HG02610 (cell line): ENCODE data around the gene WNT7B.

Source experiments
- ATAC-seq: cut with Tn5 transposase; IDR thresholded peaks from one replicate; pipeline ENCODE4 v1.9.1; 2021; ENCODE audit warnings: mild to moderate bottlenecking, moderate library complexity; ENCODE audit not compliant: unreplicated experiment

Gene WNT7B

DNA sequence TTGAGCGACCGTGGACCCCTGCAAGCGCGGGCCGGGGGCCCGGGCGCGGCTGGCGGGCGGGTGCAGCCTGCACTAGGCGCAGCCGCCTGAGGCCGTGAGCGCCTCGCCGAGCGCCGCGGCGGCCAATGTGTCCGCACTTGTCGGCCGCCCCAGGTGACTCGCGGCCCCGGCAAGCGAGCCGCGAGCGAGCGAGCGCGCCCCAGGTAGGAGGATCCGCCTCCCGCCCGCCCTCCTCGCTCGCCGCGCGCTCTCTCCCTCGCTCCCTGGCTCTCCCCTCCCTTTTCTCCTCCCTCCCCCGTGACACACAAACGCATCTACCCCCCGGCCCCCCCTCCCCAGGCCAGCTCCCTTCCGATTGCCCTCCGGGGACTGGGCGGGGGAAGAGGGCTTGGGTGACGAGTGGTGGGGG is at the start of gene WNT7B:
TSS of gene WNT7B (minus strand) at position 160 of the 409 bp plus-strand sequence. CDS start 408 bp downstream, outside the sequence.
- no peak for ATAC-seq

DNA sequence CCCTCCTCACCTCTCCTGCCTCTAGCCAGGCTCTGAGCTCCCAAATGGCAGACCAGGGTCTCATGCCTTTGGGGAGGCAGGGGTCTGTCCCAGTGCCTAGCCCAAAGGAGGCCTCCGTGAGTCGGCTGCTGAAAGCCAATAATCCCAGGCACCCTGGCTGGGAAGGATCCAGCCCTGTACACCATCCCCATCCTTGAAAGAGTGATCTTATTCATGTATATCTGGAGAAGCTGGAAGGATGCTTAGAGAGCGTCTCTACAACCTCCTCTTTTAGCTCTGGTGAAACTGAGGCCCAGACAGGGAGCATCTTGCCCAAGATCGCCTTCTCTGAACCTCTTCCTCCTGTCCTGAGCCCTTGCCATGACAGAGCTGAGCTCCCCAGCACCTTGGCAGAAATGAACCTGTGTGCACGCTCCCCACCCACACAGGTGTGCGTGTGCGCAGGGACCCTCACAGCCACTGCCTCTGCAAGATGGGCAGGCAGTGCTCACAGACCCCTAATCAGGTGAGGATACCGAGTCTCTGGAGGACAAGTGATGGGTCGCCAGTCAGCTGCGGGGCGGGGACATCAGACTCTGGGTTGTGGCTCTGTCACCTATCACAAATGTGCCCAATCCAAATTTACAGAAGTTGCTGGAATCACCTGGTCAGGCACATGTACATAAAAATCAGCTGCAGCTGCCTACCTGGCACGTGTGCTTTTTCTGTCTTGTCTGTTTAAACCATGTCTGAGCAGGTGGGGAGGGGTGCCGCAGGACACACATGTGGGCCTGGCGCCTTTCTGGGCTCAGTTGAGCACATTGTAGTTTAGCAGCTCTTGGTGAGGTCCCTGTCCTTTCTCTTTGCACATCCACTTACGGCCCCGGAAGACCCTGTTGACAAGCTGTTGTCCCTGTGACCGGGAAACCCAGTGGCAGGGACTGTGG is 49.3 kb upstream of the WNT7B start:
- ATAC-seq = no peak

DNA sequence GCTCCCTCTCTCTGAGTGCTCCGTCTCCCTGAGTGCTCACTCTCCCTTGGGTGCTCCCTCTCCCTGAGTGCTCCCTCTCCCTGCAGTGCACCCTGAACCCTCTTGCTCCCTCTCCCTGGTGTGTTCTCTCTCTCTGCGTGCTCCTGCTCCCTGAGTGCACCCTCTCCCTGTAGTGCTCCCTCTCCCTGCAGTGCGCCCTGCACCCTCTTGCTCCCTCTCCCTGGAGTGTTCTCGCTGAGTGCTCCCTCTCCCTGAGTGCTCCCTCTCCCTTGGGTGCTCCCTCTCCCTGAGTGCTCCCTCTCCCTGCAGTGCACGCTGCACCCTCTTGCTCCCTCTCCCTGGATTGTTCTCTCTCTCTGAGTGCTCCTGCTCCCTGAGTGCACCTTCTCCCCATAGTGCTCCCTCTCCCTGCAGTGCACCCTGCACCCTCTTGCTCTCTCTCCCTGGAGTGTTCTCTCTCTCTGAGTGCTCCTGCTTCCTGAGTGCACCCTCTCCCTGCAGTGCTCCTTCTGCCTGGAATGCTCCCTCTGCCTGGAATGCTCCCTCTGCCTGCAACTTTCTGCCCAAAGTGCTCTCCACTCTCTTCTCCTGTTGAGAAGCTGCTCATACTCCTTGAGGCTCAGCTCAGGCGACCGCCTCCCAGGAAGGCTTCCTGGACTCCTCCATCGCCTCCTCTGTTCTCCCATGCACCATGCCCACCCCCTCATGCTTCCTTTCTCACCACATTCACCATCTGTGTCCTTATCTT is 48.4 kb upstream of the WNT7B start:
- no peak for ATAC-seq

DNA sequence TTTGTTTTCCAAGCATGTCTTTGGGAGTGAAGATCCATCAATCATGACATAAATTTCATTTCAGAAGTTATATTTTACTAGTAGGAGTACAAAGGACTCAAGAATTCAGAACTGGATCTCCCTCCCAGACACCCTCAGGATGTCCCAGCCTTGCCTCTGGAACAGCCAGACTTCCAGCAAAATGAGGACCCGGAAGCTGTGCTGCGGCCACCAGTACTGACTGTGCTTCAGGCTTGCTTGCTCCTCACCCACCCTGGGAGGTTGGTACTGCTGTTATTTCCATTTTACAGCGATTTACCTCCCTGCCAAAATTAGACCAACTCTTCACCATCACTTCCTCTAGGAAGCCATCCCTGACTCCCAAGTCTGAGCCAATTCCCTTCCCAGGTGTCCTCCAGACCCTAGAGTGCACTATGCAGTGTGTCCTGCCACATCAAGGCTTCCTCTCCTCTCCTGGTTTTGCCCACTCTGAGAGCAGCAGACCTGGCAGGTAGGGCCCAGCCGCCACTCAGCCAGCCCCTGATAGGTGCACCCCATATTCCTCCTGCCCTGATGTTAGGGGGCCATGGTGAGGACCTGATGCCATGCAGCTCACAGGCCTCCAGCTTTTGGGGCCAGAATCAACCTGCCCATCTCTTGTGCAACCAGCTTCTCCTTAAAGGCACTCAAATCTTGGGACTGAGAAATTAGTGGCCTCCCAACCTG is 47.3 kb upstream of the WNT7B start:
- no peak for ATAC-seq

DNA sequence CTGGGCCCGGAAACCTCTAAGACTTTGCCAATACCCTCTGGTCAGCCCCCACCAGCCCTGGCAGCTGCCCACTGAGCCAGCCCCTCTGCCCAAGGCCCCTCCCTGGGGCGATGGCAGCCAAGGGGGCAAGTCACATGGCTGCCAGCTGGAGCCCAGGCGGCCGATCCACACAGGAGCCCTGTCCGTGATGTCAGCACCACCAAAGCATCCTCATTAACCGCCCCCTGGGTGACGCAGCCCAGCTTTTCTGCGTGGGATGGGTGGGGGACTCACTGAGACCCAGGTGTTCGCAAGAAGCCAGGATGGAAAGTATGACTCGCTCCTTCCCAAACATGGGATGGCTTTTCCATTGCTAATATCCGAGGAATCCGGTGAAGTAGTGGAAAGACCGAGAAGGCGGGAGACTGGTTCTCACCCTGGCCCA is 46.6 kb upstream of the WNT7B start:
- no peak for ATAC-seq

DNA sequence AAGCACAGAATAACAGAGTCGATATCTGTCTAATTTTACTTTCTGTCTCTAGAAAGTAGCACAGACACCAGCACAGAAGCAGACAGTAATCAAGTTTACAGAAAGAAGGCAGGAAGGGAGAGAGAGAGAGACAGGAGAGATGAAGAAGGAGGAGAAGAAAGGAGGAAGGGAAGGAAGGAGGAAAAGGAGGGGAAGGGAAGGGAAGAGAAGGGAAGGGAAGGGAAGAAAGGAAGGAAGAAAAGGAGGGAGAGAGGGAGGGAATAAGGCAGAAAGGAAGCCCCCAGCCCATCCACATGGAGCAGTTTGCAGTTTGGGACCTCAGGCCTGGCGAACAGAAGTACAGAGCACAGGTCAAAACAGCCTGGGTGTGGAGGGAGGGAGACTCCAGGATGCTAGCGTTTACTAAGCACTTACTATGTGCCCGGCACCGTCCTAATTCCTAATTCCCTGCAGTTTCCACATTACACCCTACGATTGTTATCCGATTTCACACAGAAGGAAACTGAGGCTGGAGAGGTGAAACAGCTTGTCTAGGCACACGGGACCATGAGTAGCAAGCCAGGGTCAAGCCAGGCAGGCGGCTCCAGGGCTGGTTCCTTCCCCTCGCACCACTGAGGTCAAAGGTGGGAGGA is 46.0 kb upstream of the WNT7B start:
- no peak for ATAC-seq

DNA sequence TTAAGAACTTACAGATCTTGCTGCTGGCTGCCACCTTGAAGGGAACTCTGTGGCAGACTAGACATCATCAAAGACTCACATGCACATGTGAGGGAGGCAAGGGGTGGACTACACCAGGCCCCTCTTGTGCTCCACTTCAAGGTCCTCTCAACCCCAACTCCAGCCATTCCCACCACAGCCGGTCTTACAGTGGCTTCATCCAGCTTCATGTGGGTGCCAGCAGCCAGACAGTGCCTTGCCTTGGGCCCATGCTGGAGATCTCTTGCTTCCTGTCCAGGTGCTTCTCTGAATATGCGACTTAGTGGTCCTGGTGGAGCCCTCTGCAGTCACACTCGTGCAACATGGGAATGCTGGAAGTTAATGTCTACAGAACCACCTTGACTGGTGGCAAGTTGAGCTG is 44.6 kb upstream of the WNT7B start:
- ATAC-seq = no peak

DNA sequence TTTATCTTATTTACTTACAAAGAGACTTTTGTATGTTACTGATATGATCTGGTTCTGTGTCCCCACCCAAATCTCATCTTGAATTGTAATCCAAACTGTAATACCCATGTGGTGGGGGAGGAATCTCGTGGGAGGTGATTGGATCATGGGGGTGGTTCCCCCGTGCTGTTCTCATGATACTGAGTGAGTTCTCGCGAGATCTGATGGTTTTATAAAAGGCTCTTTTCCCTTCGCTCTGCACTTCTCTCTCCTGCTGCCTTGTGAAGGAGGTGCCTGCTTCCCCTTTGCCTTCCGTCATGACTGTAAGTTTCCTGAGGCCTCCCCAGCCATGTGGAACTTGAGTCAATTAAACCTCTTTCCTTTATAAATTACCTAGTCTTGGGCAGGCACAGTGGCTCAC is 42.4 kb upstream of the WNT7B start:
- no peak for ATAC-seq

DNA sequence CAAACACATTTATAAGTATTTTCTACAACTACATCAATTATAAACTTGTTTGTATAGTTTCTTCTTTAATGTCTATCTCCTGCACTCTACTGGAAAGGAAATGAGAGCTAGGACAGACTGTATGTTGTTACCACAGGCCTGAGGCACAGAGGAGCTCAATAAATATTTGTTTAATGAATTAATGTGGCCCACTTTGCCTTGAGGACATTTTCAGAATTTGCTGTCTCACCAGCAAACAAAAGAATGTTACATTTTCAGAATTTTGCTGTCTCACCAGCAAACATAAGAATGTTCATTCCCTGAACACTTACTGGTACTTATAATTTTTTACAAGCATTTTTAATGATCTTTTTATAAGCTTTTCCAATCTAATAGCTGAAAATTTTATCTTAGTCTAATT is 41.9 kb upstream of the WNT7B start:
- no peak for ATAC-seq

DNA sequence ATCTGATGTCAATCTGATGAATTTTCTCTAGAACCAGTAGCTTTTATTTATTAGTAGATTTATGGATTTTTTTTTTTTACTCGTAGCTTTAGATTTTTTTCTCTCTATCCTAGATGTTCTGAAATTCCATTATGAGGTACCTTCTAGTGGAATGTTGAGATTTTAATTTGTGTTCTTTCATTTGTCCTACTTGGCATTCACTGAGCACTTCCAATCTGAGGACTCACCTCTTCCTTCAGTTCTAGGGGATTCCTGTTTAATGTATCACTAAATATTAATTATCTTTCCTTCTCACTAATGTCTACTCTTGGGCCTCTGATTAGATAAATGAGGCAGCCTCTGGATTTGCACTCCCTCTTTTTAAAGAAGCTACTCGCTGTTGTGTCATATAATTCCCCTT is 40.2 kb upstream of the WNT7B start:
- no peak for ATAC-seq

DNA sequence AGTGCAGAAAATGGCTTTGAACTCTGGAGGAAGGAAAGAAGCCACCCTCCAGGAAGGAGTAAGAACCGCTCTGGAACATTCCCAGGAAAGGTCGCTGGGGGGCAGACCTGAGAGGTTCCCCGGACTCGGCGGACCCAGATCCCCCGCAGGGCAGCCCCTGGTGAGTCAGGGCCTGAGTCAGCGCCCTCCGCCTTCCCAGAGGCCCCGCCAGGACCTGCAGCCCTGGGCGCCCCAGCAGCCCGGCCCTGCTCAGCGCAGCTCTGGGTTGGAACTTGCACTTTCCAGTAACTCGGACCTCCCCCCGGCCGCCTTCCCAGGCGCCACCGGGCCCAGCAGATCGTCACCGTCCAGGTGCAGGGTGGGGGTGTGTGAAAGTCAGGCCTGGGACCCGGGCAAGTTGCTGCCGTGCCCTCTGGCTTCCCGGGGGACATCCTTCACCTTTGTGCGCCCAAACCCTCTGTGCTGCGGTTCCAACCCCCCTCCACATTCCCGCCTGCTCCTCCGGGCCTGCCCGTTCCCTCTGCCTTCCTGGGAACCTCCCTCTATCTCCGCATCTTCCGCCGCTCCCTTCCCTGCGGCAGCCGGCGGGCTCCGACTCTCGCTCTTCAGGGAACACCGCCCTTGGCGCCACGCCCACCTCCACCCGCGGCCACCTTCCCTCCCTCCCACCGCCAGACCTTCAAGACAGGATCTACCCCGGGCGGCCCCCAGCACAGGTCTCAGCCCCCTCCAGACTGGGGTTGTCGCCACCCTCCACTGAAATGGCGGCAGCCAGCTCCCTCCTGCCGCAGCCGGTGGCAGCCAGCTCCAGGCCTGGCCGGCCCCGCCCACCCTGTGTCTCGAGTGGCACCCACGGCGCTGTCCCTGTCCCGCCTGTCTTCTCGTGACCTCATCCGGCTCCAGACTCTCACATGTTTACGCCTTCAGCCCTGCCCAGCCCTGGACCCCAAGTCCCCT is 36.8 kb upstream of the WNT7B start:
- ATAC-seq = peak; percentile 65

DNA sequence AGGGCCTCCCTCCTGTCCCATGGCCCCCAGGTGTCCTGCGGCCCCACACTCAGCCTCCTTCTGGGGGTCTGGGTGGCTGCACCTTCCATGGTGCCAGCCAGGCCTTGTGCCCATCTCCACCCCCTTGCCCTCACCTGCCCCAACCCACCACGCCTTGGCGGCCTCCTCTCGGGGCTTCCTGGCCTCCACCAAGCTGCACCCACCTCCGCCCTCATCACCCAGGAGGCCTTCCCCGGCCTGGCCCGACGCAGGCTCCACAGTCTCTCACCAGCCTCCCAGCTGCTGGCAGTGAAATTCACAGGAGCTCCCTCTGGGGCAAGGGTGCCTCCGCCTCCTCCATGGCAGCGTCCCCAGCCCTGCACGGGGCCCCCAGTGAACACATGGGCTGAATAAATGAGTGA is 35.9 kb upstream of the WNT7B start:
- no peak for ATAC-seq

DNA sequence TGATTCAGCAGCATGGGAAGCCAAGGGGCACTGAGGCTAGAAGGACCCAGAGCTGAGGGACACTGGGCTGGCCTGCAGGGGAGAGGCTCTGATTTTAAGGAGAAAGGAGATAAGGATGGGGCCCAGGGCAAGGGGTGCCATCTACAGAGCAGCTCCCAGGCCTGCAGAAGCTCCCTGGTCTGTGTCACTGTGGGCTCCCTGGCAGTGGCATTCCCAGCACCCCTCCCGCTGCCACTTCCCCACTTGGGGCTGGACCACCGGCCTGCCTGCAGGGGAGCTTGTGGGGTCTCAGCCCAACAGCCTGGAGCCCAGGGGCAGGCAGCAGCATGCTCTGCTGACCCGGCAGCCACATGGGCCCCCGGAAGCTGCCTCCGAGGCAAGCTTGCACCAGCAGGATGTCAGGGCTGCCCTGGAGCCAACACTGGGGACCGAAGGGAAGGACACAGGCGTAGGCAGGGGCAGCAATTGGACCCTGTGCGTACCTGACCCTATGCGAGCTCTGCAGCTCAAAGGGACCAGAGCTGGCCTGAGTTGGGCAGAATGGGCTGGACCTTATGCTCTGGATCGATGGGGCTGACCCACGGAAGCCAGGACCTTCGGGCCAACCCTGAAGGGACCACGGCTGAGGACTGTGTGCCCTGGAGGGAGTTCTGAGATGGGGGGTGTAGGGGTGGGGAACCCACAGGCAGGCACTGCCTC is 35.4 kb upstream of the WNT7B start:
- ATAC-seq = no peak

DNA sequence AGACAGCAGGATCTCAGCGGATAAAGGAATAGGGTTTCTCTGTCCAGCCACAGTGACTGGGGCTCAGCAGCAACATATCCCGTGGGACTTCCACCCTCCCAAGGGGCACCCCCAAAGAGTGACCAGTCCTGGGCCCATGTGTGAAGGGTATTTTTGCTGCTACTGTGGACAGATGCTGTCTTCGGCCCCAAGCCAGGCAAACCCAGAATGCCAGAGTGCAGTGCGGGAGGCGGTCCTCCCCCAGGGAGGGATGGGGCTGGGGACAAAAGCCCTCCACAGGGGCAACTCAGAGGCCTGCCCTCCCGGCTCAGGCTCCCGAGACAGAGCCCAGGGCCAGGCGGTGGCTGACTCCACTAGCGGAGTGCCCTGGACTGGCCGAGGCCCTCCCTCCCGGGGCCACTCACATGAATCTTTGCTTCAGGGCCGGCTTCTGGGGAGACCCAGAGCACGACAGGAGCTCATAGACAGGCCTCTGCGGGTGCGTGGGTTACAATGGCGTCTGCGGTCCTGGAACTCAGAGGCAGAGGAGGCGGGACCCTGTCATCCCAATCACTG is 34.7 kb upstream of the WNT7B start:
- no peak for ATAC-seq

DNA sequence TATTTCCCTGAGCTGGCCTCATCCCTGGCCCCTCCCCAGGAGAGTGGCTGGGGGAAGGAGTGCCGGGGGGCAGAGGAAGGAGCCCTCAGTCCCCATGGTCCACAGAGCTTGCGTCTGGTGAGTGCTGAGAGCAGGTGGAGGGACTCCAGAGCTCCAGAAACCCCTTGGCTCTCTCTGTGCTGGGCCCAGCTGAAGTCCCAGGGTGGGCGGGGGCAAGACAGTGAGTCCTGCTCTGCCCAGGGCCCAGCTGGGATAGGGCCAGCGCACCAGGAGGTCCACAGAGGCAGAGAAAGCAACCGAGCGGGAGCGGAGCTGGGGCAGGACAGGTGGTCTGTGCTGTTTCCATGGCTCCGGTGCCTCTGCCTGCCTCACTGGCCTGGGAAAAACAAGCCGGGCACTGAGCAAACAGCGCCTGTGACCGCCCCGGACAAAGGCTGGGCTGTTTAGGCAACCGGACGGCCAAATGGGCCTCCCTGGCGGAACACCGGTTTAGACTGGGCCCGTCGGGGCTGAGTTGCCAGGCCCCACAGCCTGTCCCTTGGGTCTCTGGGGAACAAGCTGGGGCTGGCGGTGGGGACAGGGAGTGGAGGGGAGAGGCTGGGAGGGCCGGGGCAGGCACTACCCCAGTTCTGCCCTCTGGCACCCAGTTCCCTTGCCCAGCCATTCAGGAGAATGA is 34.1 kb upstream of the WNT7B start:
- ATAC-seq = no peak

DNA sequence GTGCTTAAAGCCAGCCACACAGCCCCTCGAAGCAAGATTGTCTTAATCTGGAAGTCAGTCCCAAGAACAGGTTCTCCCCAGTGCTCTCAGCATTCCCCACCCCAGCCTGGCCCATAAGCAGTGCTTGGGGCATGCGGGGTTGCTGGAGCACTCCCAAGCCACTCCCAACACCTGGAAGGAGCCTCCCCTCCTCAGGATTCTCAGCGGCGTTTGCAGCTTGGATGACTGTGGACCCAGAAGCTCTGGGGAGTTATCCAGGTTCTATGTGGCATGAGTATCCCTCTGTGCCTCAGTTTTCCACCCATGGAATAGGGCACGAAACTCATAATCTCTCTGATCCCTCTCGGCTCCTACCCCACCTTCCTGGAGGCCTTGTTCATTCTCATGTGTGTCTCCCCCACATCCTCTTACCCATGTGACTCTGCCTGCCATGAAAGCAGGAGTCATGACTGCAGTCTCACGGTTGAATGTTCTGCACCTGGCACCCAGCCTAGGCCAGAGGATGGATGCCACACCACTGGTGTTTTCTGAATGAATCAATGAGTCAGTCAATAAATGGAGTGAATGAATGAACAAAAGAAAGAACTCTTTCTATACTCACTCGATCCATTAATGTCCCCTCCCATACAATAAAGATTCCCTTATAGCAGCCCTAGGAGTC is 33.4 kb upstream of the WNT7B start:
- no peak for ATAC-seq

DNA sequence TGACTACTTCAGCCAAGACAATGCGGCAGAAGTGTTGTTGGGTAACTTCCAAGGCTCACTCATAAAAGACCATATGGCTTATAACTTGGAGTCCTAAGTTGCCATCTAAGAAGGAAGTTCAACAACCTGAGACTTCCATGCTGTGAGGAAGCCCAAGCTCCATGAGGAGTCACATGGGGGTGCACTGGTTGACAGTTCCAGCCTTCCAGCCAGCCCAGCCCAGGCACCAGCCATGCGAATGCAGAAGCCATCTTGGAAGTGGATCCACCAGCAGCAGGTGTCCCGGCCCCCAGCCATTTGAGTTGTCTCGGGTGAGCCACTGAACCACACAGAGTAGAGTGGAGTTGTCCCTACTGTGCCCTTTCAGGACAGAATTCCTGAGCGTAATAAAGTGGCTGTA is 32.8 kb upstream of the WNT7B start:
- ATAC-seq = no peak
